Endometrial microvascular endothelial cells (primary cell): ENCODE measurements around the gene NFE2. TPM values are rescaled to one million over a fixed set of nuclear protein-coding genes. Genes with fewer than 3 reads are reported as not detected.

Source experiments
- in situ Hi-C: cut with HindIII; loops from 2 replicates; pipeline ENCODE4 v1.10.0; 2017; ENCODE audit warnings: low sequenced_read_pairs, low pct_unique_long_range_greater_than_20kb; ENCODE audit errors: inconsistent ontology term
- total RNA-seq: library from RNA; depleted of rRNA; stranded (reverse); fragments of >200 nt; gene quantifications from one replicate; pipeline ENCODE4 v1.2.3, GENCODE V29; 2015; ENCODE audit errors: inconsistent ontology term

NFE2 gene
- total RNA-seq, 1 donor from 2014 or later = not detected

DNA sequence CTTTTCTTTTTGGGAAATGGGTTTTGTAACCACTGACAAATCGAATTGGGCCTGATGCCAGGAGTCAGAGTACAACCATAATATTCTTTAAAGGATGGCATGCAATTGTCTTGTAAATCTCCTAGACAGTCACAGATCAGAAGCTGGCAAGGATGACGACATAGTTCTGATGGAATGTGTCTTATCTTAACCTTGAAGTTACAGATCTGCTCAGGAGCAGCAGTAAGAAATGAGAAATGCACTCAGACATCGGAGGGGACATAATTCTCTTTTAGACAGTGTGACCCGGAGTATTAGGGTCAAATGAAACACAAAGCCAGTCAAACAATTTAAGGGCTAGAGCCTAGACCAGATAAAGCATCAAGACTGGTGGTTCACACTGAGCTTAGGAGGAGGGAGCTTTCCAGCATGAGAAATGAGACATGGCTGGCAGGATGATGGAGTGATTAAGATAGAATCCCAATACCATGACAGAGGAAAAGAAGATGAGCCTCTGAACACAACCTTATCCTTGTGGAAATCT, 38.4 kb downstream of the NFE2 start:
- in situ Hi-C loops = no loop called here

DNA sequence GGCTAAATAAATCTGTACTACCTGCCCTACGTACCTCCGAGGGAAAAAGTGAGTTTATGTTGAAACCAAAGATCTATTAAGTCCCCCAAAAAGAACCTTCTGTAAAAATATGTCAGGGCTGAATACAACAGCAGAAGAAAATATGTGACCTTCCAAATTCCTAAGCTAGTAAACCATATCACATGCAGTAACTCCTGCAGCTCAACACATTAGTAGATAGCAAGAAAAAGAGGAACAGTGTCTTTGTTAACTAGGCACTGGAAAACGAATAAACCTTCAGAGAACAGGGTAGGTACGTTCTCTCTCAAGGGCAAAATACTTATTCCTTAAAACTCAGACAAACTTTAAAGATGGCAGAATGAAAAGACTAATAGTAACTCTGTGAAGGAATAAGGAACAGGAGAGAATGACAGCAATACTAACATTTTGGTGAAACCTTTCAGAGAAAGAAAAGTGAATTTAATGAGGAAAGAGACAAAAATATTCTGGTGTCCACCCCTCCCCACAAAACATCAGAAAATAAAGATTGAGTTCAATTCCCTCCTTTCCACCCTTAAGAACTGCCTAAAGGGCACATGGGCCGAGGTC, 38.9 kb downstream of the NFE2 start:
- in situ Hi-C loops = no loop called here

DNA sequence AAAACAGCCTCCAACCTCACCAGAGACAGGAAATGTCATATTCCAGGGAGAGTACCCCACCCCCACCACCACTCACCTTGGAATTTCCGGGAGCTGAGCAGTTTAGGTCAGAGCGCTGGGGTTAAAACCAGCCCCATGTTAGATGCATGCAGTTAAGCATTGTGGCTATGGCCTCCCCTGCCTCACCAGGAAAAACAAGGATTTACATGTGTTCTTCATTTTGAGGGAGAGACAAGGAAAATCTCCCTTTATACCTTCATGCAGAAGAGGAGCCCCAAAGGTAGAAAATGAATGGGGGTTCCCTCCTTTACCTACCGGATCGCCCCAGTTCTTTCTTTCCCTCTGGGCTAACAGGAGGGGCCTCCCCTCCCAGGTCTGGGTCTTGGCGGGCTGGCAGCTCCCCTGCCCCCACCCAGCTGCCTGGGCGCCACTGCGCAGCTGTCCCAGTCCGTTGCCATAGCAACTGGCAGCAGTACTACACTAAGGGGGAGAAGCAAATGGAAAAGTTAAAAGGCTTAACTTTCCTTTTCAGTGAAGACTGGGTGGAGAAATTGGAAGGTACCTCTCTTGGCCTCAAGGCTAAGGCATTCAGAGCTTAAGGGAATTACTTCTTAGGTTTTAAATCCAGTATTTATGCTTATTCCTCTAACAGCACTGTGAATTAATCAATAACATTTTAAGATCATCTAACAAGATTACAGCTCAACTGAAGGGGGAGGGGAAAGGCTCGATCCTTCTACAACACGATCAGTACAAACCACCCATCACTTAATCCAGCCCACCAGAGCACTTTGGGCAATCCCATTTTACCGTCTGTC, 41.4 kb downstream of the NFE2 start:
- in situ Hi-C loops = no loop called here

DNA sequence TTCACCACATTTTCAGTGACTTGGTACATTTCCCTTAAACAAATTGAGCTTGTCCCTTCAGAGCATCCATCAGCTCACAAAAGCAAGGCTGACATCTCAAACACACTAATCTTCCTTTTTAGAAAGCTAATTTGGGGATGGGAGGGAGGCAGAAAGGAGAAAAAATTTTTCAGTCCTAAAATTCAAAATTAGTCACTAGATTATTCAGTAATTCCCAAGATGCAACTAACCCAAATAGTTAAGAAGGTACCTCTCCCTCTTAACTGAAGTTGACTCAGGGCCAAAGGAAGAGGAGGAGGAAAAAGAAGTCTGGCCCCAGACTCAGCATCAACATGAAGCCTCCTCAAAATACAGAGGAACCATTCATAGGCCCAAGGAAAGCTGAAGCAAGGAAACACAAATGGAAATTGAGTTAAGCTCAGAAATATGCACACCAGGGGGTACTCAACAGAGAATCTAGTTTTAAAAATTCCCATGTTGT, 42.6 kb downstream of the NFE2 start:
- in situ Hi-C loops = no loop called here

DNA sequence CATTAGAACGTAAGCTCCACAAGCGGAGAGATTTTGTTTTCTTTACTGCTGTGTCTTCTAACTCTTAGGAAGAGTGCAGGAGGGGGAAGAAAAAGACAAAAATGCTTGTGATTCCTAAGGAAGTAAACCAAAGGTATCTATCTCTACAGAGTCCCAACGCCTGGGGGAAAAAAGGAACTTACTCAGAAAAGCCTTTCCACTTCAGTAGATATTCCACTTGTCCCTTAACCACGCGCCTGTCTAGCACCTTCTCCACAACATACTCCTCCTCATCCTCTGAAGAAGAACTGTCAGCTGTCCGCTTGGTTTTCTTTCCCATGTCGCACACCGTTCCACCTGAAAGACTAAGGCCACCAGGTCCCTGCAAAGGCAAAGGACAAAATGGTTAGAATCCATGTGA, 43.5 kb downstream of the NFE2 start:
- in situ Hi-C loops = no loop called here

DNA sequence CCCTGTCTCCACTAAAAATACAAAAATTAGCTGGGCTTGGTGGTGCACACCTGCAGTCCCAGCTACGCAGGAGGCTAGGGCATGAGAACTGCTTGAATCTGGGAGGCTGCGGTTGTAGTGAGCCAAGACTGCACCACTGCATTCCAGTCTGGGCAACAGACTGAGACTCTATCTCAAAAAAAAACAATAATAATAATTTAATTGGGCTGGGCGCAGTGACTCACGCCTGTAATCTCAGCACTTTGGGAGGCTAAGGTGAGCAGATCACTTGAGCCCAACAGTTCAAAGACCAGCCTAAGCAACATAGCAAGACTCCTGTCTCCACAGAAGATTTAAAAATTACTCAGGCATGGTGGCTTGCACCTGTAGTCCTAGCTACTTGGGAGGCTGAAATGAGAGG, 47.6 kb downstream of the NFE2 start:
- in situ Hi-C loops = no loop called here

DNA sequence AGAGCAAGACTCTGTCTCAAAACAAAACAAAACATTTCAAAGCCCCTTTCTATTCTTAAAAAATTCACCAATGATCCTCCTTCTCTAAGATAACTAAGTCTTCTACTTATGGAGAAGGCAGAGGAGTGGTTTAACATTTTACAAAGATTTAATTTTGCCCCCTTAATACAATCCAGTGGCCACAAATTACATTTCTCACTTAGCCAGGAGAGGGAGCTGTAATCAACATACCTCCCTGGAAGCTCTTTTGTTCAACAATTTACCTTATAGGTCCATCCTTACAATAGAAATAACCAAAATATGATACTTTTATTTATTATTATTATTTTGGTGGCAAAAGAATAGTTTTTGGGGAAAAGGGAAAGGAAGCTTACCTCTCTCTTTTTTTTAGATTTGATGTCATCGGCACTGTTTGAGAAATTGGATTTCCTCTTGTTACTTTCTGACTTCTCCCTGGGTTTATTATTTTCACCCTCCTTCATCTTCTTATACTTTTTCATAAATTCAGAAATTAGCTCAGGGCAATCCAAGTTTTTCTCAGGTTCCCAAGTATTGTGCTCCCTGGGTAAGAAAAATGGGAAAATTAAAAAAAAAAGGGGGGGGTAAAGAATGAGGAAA, 49.0 kb downstream of the NFE2 start:
- in situ Hi-C loops = no loop called here

DNA sequence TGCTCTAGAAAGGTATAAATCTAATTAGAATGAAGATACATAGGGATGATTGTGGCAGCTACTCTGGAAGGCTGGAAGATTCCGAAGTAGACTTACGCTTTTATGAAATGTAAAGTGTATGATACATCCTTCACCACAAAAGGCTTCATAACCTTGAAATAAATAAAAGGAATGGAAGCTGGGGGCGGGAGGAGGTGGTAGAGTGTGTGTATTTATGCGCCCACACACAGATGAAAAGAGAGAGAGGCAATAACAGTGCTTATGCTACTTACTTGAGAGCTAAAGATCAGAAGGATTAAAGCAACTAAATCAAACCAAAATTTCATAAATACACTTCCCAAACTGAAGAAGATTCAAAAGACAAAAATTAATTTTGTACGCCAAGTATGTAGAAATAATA, 51.3 kb downstream of the NFE2 start:
- in situ Hi-C loops = no loop called here

DNA sequence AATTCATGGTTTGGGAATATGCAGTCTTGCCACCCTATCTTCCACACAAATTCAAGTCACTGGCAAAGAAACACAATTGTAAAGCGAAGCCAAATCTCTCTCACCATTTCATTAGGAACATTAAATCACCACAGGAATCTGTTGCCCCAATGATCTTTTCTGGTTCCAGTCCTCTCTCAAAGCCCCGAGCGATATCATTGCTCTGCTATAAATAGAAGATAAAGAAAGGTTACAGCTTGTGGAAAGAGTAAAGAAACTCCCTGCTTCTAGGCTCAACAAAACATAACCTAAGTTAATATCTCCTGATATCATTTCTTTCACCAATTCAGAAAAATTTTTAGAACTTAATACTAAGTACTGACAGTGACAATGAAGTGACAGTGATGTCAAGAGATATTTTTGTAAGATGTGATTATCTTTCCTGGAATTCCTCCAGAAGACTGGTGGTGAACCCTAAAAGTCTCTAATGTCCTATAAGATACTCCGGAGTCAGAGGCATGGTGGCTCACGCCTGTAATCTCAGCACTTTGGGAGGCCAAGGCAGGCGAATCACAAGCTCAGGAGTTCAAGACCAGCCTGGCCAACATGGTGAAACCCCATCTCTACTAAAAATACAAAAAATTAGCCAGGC, 54.7 kb downstream of the NFE2 start:
- in situ Hi-C loops = no loop called here

Other genes starting within 250 kb of the NFE2 start
- not detected for gene HOXC4, start 247.2 kb downstream of the NFE2 start, total RNA-seq
- 72.7 TPM for gene SMUG1, start 112.0 kb downstream of the NFE2 start, total RNA-seq
- gene CBX5, start 20.9 kb downstream of the NFE2 start, total RNA-seq = 57.1 TPM
- gene HNRNPA1, start 20.3 kb downstream of the NFE2 start, total RNA-seq = 737 TPM
- gene COPZ1, start 24.1 kb upstream of the NFE2 start, total RNA-seq = 178 TPM
- not detected for gene GPR84, start 63.5 kb upstream of the NFE2 start, total RNA-seq
- gene ZNF385A, start 83.7 kb upstream of the NFE2 start, total RNA-seq = 0.65 TPM
- gene ITGA5, start 118.3 kb upstream of the NFE2 start, total RNA-seq = 1,308 TPM
- gene GTSF1, start 172.6 kb upstream of the NFE2 start, total RNA-seq = 0.56 TPM
- gene NCKAP1L, start 196.7 kb upstream of the NFE2 start, total RNA-seq = 0.65 TPM
- not detected for gene PDE1B, start 248.6 kb upstream of the NFE2 start, total RNA-seq